HG03064 (cell line): ENCODE results near the gene NHSL2.

Experiments used
- ATAC-seq: cut with Tn5 transposase; IDR thresholded peaks from one replicate; pipeline ENCODE4 v1.9.1; 2021; ENCODE audit warnings: low read depth; ENCODE audit not compliant: unreplicated experiment

NHSL2 gene

GRCh38 chrX:72016881-72017783, 106.5 kb downstream of the NHSL2 start:
- ATAC-seq: no peak

DNA sequence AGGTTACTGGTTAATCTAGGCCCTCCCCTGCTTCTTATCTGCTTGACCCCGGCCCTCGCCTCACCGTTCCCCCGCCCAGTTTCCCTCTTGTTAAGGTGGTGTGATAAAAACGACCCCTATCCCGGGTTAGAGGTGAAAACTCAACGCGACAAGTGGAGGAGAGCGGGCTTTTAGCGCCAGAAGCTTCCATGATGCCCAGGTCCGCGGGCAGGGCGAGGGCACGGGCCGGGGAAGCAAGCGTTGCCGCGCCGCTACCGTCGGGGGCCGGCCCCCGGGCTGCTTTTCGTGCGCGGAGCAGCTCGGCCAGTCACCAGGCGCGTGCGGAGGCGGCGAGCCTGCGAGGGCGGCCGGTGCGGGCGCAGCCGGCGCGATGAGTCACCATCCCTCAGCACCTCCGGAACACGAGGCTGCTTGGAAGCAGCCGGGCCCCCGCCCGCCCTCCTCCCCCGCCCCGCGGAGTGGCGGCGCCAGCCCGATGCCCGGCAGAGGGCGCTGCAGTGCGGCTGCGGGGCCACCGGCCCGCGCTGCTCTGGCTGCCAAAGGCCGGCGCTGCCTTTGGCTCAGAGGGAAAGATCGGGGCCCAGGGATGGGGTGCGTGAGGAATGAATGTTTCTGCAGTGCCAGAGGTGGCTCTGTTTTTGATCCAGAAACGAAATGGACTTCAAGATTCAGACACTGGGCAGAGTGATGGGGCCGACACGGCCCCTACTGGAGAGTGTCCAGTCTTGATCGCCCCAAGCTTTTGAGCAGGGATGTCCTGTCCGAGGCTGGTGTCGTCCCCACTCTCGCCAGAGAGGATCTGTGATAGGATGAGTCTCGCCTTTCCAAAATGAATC, 107.8 kb downstream of the NHSL2 start:
- ATAC-seq: no peak

- no peak for ATAC-seq
Measured at GRCh38 chrX:72019487-72019886, 108.8 kb downstream of the NHSL2 start.

GRCh38 chrX:72020204-72020603, 109.6 kb downstream of the NHSL2 start:
- ATAC-seq: no peak

GRCh38 chrX:72020788-72021187, 110.1 kb downstream of the NHSL2 start:
- no peak for ATAC-seq

GRCh38 chrX:72021975-72022374, 111.3 kb downstream of the NHSL2 start:
- no peak for ATAC-seq

GRCh38 chrX:72023071-72023470, 112.4 kb downstream of the NHSL2 start:
- no peak for ATAC-seq

- ATAC-seq: no peak
Measured at GRCh38 chrX:72025236-72025770, 114.7 kb downstream of the NHSL2 start.

DNA sequence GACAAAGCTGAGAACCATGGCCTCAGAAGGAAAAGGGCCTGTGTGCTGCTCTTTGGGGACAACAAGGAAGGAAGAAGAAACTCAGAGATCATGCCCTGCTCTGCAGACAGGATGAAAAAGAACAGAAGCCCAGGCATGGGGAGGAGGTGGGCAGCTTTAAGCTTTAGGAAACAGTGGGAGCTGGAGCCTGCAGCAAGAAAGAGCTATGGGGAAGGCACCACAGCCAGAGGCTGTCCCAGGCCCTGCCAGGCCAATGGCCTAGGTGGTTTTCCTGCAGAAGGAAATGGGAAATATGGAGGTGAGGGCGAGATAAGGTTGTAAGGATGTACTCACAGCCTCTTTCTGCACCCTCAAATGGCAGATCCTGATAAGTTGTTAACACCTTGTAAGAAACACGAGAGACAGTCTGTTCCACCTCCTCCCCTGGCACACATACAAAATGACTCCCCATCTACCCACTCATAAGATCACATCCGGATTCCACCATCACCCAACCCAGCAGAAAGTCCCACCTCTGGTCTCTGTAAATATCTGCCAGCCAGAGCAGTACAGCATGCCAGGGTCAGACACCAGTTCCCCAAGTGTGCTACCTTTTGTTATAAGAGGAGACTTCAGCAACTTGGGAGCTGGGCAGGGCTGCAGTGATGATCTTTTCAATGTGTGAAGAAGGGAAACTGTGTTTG, 115.8 kb downstream of the NHSL2 start:
- no peak for ATAC-seq

DNA sequence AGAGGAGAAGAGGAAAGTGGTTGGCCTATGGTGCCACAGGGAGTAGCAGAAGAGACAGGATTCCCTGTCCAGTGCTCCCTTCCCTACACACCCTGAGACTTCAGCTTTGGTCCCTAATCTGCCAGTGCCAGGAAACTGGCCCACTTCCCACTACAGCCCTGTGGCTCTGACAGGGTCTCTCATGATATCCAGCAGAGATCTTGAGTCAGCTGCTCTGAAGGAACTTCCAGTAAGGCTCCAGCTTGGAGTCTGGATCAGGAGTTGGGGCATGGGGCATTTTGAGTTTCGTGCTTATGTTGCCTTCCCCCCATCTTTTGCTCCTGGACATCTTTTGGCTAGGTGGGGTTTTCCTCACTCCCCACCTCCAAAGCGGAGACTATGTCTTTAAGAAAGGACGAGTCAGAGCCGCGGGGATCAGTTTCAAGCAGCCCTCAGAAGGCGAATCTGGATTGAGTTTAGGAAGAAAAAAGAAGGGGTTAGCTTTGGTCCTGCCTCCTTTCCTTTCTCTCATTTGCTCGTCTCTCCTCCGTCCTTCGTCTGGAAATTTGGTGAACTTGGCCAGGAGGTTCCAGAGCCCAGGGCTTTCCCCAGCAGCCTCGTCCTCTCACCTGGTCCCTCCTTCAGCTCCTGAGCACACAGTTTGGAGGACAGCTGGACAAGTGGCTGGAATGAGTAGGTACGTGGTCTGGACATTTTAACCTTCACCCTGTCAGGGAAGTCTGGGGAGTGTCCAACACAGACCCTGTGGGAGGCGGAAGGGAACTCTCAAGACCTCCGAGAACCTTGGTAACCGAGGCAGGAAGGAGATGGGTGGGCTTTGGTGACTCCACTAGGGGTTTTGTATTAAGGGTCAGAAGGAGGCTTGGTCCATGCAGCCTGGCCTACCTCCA, 116.6 kb downstream of the NHSL2 start:
- ATAC-seq: no peak

DNA sequence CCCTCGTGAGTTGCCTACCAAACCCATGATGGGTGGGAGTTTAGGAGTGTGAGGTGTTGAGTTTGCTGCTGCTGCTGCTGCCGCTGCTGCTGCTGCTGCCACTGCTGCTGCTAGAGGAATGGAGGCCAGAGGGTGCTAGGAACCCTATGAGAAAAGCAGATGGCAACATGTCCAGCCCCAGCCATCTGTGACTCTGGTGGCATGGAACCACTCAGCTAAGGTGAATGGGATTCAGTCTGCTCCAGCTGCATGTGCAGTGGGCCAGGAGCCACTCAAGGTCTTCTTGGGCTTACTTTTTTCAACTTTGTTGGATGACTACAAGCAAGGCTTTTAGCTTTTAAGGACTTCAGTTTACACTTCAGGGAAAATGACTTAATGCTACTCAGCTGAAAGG, 117.3 kb downstream of the NHSL2 start:
- ATAC-seq: no peak

- ATAC-seq: no peak
Measured at GRCh38 chrX:72028701-72029470, 118.2 kb downstream of the NHSL2 start.

DNA sequence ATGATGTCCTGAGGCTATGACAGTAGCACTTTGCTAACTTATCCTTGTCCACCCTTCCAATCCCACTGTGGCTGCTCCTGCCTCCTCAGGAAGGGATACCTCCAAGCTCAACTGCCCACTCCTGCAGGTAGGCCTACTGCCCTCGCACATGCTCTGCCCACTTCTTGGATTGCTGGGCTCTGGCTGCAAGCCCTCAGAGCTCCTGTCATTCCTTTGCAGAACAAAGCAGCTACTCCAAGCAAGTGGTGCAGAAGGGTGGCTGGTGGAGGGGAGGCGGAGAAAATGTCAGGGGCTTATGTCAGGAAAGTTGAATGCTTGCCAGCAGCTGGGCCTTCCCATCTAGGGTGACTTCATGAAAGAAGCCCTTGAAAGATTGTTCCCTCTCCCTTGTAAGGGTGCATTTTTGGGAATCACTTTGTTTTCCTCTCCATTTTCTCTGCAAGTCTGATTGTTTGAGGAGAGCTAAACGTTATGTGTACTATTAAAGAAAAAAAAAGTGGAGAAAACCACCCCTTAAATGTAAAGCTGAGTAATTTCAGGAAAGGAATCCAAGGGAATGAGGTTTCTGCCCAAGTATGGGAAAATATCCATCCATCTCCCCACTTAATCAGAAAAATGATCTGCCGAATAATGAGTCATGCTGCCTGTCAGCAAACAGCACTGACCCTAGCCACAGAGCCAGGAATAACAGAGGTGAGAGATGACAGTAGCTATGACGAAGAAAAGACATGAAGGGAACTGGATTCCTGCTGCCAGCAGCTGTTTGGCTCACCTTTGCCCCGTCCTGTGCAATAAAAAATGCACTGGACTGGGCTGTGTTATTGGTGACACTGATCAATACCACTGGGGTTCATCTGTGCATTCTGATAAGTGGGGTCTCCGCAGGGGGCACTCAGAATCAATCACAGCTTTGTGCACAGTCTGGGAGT, 119.1 kb downstream of the NHSL2 start:
- no peak for ATAC-seq

DNA sequence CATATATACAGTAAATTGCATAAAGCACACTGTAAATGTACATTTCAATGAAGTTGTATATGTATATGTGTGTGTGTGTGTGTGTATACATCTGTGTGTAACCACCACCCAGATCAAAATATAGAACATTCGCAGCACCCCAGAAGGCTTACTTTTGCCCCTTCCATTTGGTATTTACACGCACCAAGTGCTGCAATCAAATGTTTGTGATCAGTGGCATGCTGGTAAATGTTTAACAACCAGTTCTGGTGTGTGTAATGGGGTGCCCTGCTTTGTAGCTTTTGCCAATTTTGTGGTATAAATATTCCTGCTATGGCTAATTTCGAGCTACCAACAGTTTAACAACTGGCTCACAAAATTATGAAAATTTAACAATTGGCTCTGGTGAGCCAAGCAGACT, 119.8 kb downstream of the NHSL2 start:
- no peak for ATAC-seq

- ATAC-seq: no peak
Measured at GRCh38 chrX:72031118-72031517, 120.5 kb downstream of the NHSL2 start.

- ATAC-seq: no peak
Measured at GRCh38 chrX:72031634-72032033, 121.0 kb downstream of the NHSL2 start.

GRCh38 chrX:72037601-72038000, 127.0 kb downstream of the NHSL2 start:
- ATAC-seq: no peak

- ATAC-seq: no peak
Measured at GRCh38 chrX:72038016-72038415, 127.4 kb downstream of the NHSL2 start.
